ENCODE measurements around the gene ULK4. TPM values are rescaled to one million over a fixed set of nuclear protein-coding genes. Genes with fewer than 3 reads are reported as not detected.

ULK4 gene
- total RNA-seq, 2 donors from 2014 or later, result 30.5 to 31.5 TPM

GRCh38 chr3:41518626-41519025, 443.3 kb downstream of the ULK4 start:
- no peaks in the 10 kb centered on the region for H3K36me3 Mint-ChIP-seq (ENCODE audit: low read depth)
- no peak overlapping the region for H3K4me3 Mint-ChIP-seq

GRCh38 chr3:41508063-41508696, 453.7 kb downstream of the ULK4 start:
- no peak overlapping the region for H3K27ac Mint-ChIP-seq
- DNase-seq (no peak), ATAC-seq (no peak)
- no peaks in the 10 kb centered on the region for H3K27me3 Mint-ChIP-seq
- H3K36me3 Mint-ChIP-seq (ENCODE audit: low read depth), result peaks cover 5% of the 10 kb centered on the region
- H3K9me3 ChIP-seq (ENCODE audit: control insufficient read depth, low read length, poor library complexity, severe bottlenecking), result no peaks in the 10 kb centered on the region
- no peak overlapping the region for H3K4me3 Mint-ChIP-seq
- no peaks in the 10 kb centered on the region for H3K4me1 Mint-ChIP-seq

More at GRCh38 chr3:41518626-41519025, 443.3 kb downstream of the ULK4 start:
- H3K27me3 Mint-ChIP-seq, result no peaks in the 10 kb centered on the region
- H3K27ac Mint-ChIP-seq, result no peak overlapping the region
- no peaks in the 10 kb centered on the region for H3K4me1 Mint-ChIP-seq
- DNase-seq, result no peak
- no peak for ATAC-seq
- no peaks in the 10 kb centered on the region for H3K9me3 ChIP-seq (ENCODE audit: control insufficient read depth, low read length, poor library complexity, severe bottlenecking)

- H3K27me3 Mint-ChIP-seq, result no peaks in the 10 kb centered on the region
- H3K4me3 Mint-ChIP-seq, result no peak overlapping the region
- ATAC-seq (no peak), DNase-seq (no peak)
- H3K27ac Mint-ChIP-seq, result no peak overlapping the region
- H3K9me3 ChIP-seq (ENCODE audit: control insufficient read depth, low read length, poor library complexity, severe bottlenecking), result no peaks in the 10 kb centered on the region
- H3K36me3 Mint-ChIP-seq (ENCODE audit: low read depth), result peaks cover 5% of the 10 kb centered on the region
- H3K4me1 Mint-ChIP-seq, result no peaks in the 10 kb centered on the region
These were observed 454.4 kb downstream of the ULK4 start for GRCh38 chr3:41507336-41508062.

GRCh38 chr3:41503998-41504623, 457.8 kb downstream of the ULK4 start:
- Mint-ChIP-seq H3K4me3 (no peak overlapping the region), H3K4me1 (no peaks in the 10 kb centered on the region), H3K27ac (no peak overlapping the region), H3K27me3 (no peaks in the 10 kb centered on the region), H3K36me3 (ENCODE audit: low read depth) (peaks cover 5% of the 10 kb centered on the region)
- ATAC-seq (no peak), DNase-seq (no peak)
- H3K9me3 ChIP-seq (ENCODE audit: control insufficient read depth, low read length, poor library complexity, severe bottlenecking), result no peaks in the 10 kb centered on the region

GRCh38 chr3:41502481-41502880, 459.4 kb downstream of the ULK4 start:
- H3K27me3 Mint-ChIP-seq, result no peaks in the 10 kb centered on the region
- no peak overlapping the region for H3K4me3 Mint-ChIP-seq
- no peak overlapping the region for H3K27ac Mint-ChIP-seq
- H3K36me3 Mint-ChIP-seq (ENCODE audit: low read depth), result peaks cover 2% of the 10 kb centered on the region
- no peaks in the 10 kb centered on the region for H3K9me3 ChIP-seq (ENCODE audit: control insufficient read depth, low read length, poor library complexity, severe bottlenecking)
- ATAC-seq (no peak), DNase-seq (no peak)
- no peaks in the 10 kb centered on the region for H3K4me1 Mint-ChIP-seq

- Mint-ChIP-seq H3K4me1 (no peaks in the 10 kb centered on the region), H3K27ac (no peak overlapping the region), H3K27me3 (no peaks in the 10 kb centered on the region), H3K4me3 (no peak overlapping the region), H3K36me3 (ENCODE audit: low read depth) (peaks cover 2% of the 10 kb centered on the region)
- DNase-seq, result no peak
- H3K9me3 ChIP-seq (ENCODE audit: control insufficient read depth, low read length, poor library complexity, severe bottlenecking), result no peaks in the 10 kb centered on the region
- ATAC-seq, result no peak
These were observed 459.9 kb downstream of the ULK4 start for GRCh38 chr3:41502023-41502422.

GRCh38 chr3:41498847-41499246, 463.1 kb downstream of the ULK4 start:
- Mint-ChIP-seq H3K27me3 (no peaks in the 10 kb centered on the region), H3K36me3 (ENCODE audit: low read depth) (no peaks in the 10 kb centered on the region), H3K27ac (no peak overlapping the region), H3K4me1 (no peaks in the 10 kb centered on the region), H3K4me3 (no peak overlapping the region)
- ATAC-seq (no peak), DNase-seq (no peak)
- H3K9me3 ChIP-seq (ENCODE audit: control insufficient read depth, low read length, poor library complexity, severe bottlenecking), result no peaks in the 10 kb centered on the region

GRCh38 chr3:41490360-41490759, 471.5 kb downstream of the ULK4 start:
- ATAC-seq (no peak), DNase-seq (no peak)
- no peak overlapping the region for H3K27ac Mint-ChIP-seq
- no peaks in the 10 kb centered on the region for H3K9me3 ChIP-seq (ENCODE audit: control insufficient read depth, low read length, poor library complexity, severe bottlenecking)
- no peak overlapping the region for H3K4me3 Mint-ChIP-seq
- no peaks in the 10 kb centered on the region for H3K4me1 Mint-ChIP-seq
- H3K36me3 Mint-ChIP-seq (ENCODE audit: low read depth), result no peaks in the 10 kb centered on the region
- H3K27me3 Mint-ChIP-seq, result no peaks in the 10 kb centered on the region

GRCh38 chr3:41489231-41489630, 472.7 kb downstream of the ULK4 start:
- ATAC-seq, result no peak
- no peak overlapping the region for H3K4me3 Mint-ChIP-seq
- DNase-seq, result no peak
- H3K9me3 ChIP-seq (ENCODE audit: control insufficient read depth, low read length, poor library complexity, severe bottlenecking), result no peaks in the 10 kb centered on the region
- H3K27ac Mint-ChIP-seq, result no peak overlapping the region
- H3K36me3 Mint-ChIP-seq (ENCODE audit: low read depth), result no peaks in the 10 kb centered on the region
- H3K27me3 Mint-ChIP-seq, result no peaks in the 10 kb centered on the region
- no peaks in the 10 kb centered on the region for H3K4me1 Mint-ChIP-seq

- no peaks in the 10 kb centered on the region for H3K9me3 ChIP-seq (ENCODE audit: control insufficient read depth, low read length, poor library complexity, severe bottlenecking)
- no peaks in the 10 kb centered on the region for H3K27me3 Mint-ChIP-seq
- H3K27ac Mint-ChIP-seq, result no peak overlapping the region
- DNase-seq, result no peak
- no peak for ATAC-seq
- no peak overlapping the region for H3K4me3 Mint-ChIP-seq
- H3K4me1 Mint-ChIP-seq, result no peaks in the 10 kb centered on the region
- no peaks in the 10 kb centered on the region for H3K36me3 Mint-ChIP-seq (ENCODE audit: low read depth)
These were observed 473.4 kb downstream of the ULK4 start for GRCh38 chr3:41488501-41488900.

- H3K4me3 Mint-ChIP-seq, result no peak overlapping the region
- H3K27me3 Mint-ChIP-seq, result no peaks in the 10 kb centered on the region
- no peaks in the 10 kb centered on the region for H3K36me3 Mint-ChIP-seq (ENCODE audit: low read depth)
- DNase-seq (no peak), ATAC-seq (no peak)
- H3K4me1 Mint-ChIP-seq, result no peaks in the 10 kb centered on the region
- H3K9me3 ChIP-seq (ENCODE audit: control insufficient read depth, low read length, poor library complexity, severe bottlenecking), result no peaks in the 10 kb centered on the region
- H3K27ac Mint-ChIP-seq, result no peak overlapping the region
These were observed 476.4 kb downstream of the ULK4 start for GRCh38 chr3:41485484-41485883.

- no peak overlapping the region for H3K27ac Mint-ChIP-seq
- no peaks in the 10 kb centered on the region for H3K9me3 ChIP-seq (ENCODE audit: control insufficient read depth, low read length, poor library complexity, severe bottlenecking)
- DNase-seq (no peak), ATAC-seq (no peak)
- H3K4me1 Mint-ChIP-seq, result no peaks in the 10 kb centered on the region
- H3K27me3 Mint-ChIP-seq, result no peaks in the 10 kb centered on the region
- no peaks in the 10 kb centered on the region for H3K36me3 Mint-ChIP-seq (ENCODE audit: low read depth)
- H3K4me3 Mint-ChIP-seq, result no peak overlapping the region
These were observed 479.8 kb downstream of the ULK4 start for GRCh38 chr3:41482134-41482533.

- no peak for DNase-seq
- peaks cover 4% of the 10 kb centered on the region for H3K9me3 ChIP-seq (ENCODE audit: control insufficient read depth, low read length, poor library complexity, severe bottlenecking)
- Mint-ChIP-seq H3K4me3 (no peak overlapping the region), H3K27ac (no peak overlapping the region), H3K27me3 (no peaks in the 10 kb centered on the region), H3K36me3 (ENCODE audit: low read depth) (no peaks in the 10 kb centered on the region), H3K4me1 (no peaks in the 10 kb centered on the region)
- ATAC-seq, result no peak
These were observed 483.6 kb downstream of the ULK4 start for GRCh38 chr3:41478278-41478677.

Data from T-helper 17 cell (primary cell).